Measurements from ENCODE around the gene USP6. TPM values are rescaled to one million over a fixed set of nuclear protein-coding genes. Genes with fewer than 3 reads are reported as not detected.

Gene USP6
- total RNA-seq, 6 donors from 2014 or later = 0.15 to 8.4 (median 0.29) TPM; not detected in 1

DNA sequence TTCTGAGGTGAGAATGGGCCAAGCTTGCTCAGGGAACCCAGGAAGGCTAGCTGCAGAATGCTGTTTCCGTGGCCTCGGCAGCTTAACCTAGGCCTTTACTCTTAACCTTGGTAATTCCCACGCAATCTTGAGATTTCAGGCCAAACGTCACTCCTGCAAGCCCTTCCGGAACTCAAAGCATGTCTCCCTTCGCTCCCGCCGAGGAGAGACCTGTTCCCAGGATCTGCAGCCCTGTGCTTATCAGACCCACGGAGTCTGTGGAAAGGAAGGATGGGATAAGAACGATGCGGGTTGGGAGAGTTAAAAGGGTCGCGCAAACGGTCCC lies 38.1 kb upstream of the USP6 start:
- H3K36me3 ChIP-seq = no peaks in the 10 kb centered on the region
- ATAC-seq (ENCODE audit: low FRiP score in 2 of 2) = peak; percentile 23 to 41
- no peak for DNase-seq

DNA sequence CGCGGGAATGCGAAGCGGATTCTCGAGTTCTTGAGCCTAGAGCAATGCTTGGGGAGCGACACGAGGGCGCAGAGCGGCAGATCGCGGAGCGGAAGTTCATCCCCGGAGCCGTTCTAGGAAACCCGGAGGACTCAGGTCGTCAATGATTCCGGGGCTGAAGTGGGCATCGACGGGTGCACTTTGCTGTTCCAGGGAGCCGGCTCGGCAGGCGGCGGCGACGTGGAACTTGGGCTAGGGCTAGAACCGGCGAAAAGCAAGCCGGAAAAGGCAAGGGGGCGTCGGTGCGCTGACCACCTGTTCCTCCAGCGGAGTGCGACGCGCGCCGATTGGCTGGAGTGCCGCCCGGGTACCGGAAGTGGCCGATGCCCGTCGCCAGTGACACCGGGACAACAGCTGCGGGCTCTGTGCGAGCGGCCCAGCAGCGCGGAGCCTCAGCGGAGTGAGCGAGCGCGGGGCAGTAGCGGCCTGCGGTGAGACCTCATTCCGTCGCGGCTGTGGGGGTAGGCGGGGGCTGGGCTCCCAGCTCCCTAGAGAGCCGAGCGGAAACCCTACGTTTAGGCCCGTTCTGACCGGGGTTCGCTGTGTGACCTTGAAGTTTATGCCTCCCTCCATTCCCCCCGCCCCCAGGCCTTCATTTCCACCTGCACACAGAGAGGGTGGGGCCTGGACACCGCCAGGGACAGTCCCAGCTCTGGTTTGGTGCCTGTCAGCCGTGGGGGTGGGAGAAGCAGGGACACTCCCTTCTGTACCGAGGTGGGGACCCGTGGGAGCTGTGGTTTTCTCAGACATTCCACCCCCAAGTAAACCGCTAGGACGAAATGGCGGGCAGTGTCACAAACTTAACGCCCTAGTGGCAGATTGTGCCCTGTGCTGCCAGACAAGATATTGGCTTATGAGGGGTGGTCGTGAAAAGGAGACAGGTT lies 37.5 kb upstream of the USP6 start, which contains the start of gene ZFP3:
Gene ZFP3, plus strand, starts transcription at position 362 of the 923 bp plus-strand sequence. CDS start 13,038 bp downstream, outside the sequence.
- no peaks in the 10 kb centered on the region for H3K27me3 ChIP-seq
- peak in 3 of 4 donors; percentile 46 to 70 (median 67) for TF ChIP-seq POLR2A (IDR thresholded peaks at IDR 0.05)
- no peak for TF ChIP-seq EP300 (IDR thresholded peaks at IDR 0.05)
- TF ChIP-seq, protein P1, sequence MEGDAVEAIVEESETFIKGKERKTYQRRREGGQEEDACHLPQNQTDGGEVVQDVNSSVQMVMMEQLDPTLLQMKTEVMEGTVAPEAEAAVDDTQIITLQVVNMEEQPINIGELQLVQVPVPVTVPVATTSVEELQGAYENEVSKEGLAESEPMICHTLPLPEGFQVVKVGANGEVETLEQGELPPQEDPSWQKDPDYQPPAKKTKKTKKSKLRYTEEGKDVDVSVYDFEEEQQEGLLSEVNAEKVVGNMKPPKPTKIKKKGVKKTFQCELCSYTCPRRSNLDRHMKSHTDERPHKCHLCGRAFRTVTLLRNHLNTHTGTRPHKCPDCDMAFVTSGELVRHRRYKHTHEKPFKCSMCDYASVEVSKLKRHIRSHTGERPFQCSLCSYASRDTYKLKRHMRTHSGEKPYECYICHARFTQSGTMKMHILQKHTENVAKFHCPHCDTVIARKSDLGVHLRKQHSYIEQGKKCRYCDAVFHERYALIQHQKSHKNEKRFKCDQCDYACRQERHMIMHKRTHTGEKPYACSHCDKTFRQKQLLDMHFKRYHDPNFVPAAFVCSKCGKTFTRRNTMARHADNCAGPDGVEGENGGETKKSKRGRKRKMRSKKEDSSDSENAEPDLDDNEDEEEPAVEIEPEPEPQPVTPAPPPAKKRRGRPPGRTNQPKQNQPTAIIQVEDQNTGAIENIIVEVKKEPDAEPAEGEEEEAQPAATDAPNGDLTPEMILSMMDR (IDR thresholded peaks at IDR 0.05) = peak in 2 of 6 experiments; percentile 18 to 35
- TF ChIP-seq POLR2AphosphoS5 (IDR thresholded peaks at IDR 0.05) = peak; percentile 66 to 78
- H3K36me3 ChIP-seq = peaks cover 0 to 1% (median 0%) of the 10 kb centered on the region in 4 donors
- peak within 1 kb of the TSS; percentile 79 to 85 (median 82) for H3K27ac ChIP-seq
- peaks cover 0 to 3% (median 0%) of the 10 kb centered on the region in 4 donors for H3K9me3 ChIP-seq
- DNase-seq (peak; percentile 88 to 97), ATAC-seq (ENCODE audit: low FRiP score in 2 of 2) (peak; percentile 97 to 98)
- 1 to 2% methylated on average over 36 to 40 of the region's 75 CpGs for WGBS, 2 donors
- H3K4me3 ChIP-seq = peak within 1 kb of the TSS; percentile 62 to 81 (median 78)
- peaks cover 10 to 15% (median 12%) of the 10 kb centered on the region in 4 donors for H3K4me1 ChIP-seq

More for the DNA sequence above, 38.1 kb upstream of the USP6 start:
- Histone ChIP-seq H3K4me3 (peak overlapping the region; percentile 62 to 81 (median 78)), H3K4me1 (peaks cover 10 to 15% (median 12%) of the 10 kb centered on the region in 4 donors), H3K27ac (peak overlapping the region; percentile 79 to 85 (median 82)), H3K9me3 (no peaks in the 10 kb centered on the region), H3K27me3 (no peaks in the 10 kb centered on the region)
- TF ChIP-seq POLR2A (IDR thresholded peaks at IDR 0.05) (no peak), EP300 (IDR thresholded peaks at IDR 0.05) (no peak), POLR2AphosphoS5 (IDR thresholded peaks at IDR 0.05) (no peak)
- TF ChIP-seq, protein P1 (IDR thresholded peaks at IDR 0.05) = no peak
- 15 to 35% methylated on average over 14 of the region's 14 CpGs for WGBS, 2 donors

DNA sequence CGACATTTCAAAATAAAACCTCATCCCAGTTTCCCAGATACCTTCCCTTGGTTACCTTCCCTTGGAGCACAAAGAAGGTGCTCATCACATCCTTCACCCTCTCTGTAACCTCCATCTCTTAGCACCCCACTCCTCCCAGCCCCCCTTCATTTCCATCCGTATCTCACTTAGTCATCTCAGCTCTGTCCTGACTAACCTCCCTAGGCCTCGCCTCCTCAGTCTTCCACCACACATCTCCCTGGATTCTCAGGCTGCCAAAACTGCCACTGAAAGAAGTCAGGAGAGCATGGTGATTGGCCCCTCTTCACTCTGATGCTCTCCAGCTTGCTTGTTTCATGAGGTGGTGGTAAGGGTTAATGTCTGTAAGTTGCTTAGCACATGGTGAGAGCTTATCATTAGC lies 35.2 kb upstream of the USP6 start:
- H3K9me3 ChIP-seq = peaks cover 0 to 12% (median 10%) of the 10 kb centered on the region in 4 donors
- no peak overlapping the region for H3K4me3 ChIP-seq
- 91 to 93% methylated on average over 3 of the region's 3 CpGs for whole genome bisulfite sequencing, 2 donors
- H3K27me3 ChIP-seq = no peaks in the 10 kb centered on the region
- peaks cover 10 to 15% (median 12%) of the 10 kb centered on the region in 4 donors for H3K4me1 ChIP-seq
- ATAC-seq (ENCODE audit: low FRiP score in 2 of 2) (no peak), DNase-seq (no peak)
- H3K36me3 ChIP-seq = peaks cover 0 to 5% (median 2%) of the 10 kb centered on the region in 4 donors
- no peak overlapping the region for H3K27ac ChIP-seq
- TF ChIP-seq, protein P1 (IDR thresholded peaks at IDR 0.05) = no peak
- no peak for TF ChIP-seq POLR2AphosphoS5 (IDR thresholded peaks at IDR 0.05)
- no peak for TF ChIP-seq EP300 (IDR thresholded peaks at IDR 0.05)
- TF ChIP-seq POLR2A (IDR thresholded peaks at IDR 0.05) = no peak

DNA sequence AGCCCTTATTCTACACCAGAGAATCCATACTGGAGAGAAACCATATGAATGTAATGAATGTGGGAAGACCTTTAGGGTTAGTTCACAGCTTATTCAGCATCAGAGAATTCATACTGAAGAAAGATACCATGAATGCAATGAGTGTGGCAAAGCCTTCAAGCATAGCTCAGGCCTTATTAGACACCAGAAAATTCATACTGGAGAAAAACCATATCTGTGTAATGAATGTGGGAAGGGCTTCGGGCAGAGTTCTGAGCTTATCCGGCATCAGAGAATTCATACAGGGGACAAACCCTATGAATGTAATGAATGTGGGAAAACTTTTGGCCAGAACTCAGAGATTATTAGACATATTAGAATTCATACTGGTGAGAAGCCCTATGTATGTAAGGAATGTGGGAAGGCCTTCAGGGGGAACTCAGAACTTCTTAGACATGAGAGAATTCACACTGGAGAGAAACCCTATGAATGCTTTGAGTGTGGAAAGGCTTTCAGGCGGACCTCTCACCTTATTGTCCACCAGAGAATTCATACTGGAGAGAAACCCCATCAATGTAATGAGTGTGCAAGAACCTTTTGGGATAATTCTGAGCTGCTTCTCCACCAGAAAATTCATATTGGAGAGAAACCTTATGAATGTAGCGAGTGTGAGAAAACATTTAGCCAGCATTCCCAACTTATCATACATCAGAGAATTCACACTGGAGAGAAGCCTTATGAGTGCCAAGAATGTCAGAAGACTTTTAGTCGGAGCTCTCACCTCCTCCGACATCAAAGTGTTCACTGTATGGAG lies 23.4 kb upstream of the USP6 start:
- Histone ChIP-seq H3K9me3 (peaks cover 83 to 100% (median 94%) of the 10 kb centered on the region in 4 donors), H3K36me3 (peaks cover 8 to 53% (median 42%) of the 10 kb centered on the region in 4 donors), H3K27me3 (peaks cover 0 to under 1% (median 0%) of the 10 kb centered on the region in 4 donors), H3K4me1 (peaks cover 0 to 9% (median 7%) of the 10 kb centered on the region in 4 donors), H3K4me3 (no peak overlapping the region), H3K27ac (no peak overlapping the region)
- TF ChIP-seq EP300 (IDR thresholded peaks at IDR 0.05) = no peak
- TF ChIP-seq POLR2A (IDR thresholded peaks at IDR 0.05) = no peak
- TF ChIP-seq, protein P1 (IDR thresholded peaks at IDR 0.05) = no peak
- no peak for TF ChIP-seq POLR2AphosphoS5 (IDR thresholded peaks at IDR 0.05)
- DNase-seq = no peak
- no peak for ATAC-seq (ENCODE audit: low FRiP score in 2 of 2)
- 98 to 99% methylated on average over 6 of the region's 6 CpGs for WGBS, 2 donors

Data from upper lobe of left lung (tissue), 6 donors.